Myocyte (in vitro differentiated cells): Measurements from ENCODE around the gene PFDN5. TPM values are rescaled to one million over a fixed set of nuclear protein-coding genes. Genes with fewer than 3 reads are reported as not detected.
A peak's percentile ranks its signal among the peaks of the same experiment; 100 is the strongest.

Source experiments
- DNase-seq: peaks from one replicate; pipeline ENCODE4 v3.0.0-alpha.2; 2012; ENCODE audit warnings: low read depth
- polyA plus RNA-seq: library from polyadenylated mRNA; unstranded; fragments of >200 nt; gene quantifications from one replicate; pipeline ENCODE4 v1.2.1, GENCODE V29; 2012; ENCODE audit warnings: missing spikeins
- total RNA-seq: library from RNA; depleted of rRNA; stranded (reverse); fragments of >200 nt; gene quantifications from 2 replicates; pipeline ENCODE4 v1.2.3, GENCODE V29; 2014

The PFDN5 gene
- 253 and 294 TPM in 2 replicates for total RNA-seq
- polyA plus RNA-seq, result 728 TPM

- peak; percentile 90 for DNase-seq
These were observed at the start of gene PFDN5 for GRCh38 chr12:53295070-53295890. TSS of gene PFDN5 (plus strand) at chr12:53295542. CDS start at chr12:53295568, 26 bp downstream.

DNA sequence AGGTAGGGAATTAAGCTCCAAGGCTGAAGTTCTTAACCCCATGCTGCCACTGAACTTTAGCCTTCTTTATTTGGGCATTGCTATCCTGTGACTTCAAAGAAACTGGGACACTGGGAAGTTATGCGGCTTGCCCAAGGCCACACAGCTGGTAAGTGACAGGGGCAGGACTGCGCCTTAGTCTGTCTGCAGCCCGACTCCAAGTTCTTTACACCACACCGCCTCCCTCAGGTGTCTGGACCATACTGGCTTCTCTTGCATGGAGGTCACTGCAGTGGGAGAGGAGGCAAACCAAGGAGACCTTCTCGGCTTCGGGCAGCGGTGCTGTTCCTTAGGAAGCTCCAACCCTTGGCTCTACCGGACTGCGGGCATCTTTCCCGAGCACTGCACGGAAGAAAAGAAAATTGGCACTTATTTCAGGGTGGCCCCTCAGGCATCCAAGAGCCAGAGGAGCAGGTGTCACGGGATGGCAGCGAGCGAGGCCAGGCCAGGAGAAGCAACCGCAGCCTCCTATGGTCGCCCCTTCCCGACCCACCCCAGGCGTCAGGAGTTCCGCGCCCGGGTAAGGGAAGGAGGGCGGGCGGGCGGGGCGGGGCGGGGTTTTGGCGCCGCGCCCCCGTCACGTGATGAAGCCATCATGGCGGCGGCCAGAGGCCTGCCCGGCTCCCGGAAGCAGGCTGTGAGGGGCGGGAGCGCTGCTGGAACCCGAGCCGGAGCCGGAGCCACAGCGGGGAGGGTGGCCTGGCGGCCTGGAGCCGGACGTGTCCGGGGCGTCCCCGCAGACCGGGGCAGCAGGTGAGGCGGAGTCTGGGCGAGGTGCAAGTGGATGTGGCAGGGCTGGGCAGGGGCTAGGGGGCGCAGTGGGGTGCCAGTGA, 43.6 kb upstream of the PFDN5 start:
- peak; percentile 83 for DNase-seq

- no peak for DNase-seq
These were observed 42.9 kb upstream of the PFDN5 start for GRCh38 chr12:53252349-53252916.

- DNase-seq, result no peak
These were observed 42.0 kb upstream of the PFDN5 start for GRCh38 chr12:53253298-53253697.

DNA sequence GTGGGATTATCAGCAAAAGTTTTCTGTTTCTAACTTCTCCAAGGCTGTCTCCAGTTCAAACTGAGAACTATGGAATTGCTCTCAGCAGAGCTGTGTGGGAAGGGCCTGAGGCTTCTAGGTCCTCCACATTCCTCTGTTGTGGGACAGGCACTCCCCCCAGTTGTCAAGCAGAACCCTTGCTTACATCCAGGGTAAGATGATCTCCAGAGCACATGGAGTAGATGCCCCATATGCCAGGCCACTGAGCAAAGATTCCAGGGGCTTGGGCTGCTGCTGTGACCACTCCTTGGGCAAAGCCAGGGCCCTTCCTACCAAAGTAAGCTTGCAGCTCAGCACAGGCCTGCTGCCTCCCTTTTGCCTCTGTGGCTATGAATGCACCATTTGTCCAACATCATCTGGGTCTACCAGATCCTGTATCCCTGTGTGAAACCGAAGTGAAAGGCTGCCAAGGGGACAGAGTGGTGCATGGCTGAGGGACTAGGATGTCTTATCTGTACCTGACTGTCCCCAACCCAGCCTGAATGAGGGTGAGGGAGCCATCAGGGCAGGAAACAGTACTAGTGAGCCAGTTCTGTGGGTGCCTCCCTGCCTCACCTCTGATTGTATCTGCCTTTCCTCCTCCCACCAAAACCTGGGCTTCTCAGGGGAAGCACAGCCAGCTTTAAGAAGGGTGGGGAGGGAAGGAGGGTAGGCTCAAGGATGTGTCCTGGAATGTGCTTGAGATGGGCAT, 40.4 kb upstream of the PFDN5 start:
- DNase-seq, result peak; percentile 53

GRCh38 chr12:53255996-53256395, 39.3 kb upstream of the PFDN5 start:
- DNase-seq, result no peak

DNA sequence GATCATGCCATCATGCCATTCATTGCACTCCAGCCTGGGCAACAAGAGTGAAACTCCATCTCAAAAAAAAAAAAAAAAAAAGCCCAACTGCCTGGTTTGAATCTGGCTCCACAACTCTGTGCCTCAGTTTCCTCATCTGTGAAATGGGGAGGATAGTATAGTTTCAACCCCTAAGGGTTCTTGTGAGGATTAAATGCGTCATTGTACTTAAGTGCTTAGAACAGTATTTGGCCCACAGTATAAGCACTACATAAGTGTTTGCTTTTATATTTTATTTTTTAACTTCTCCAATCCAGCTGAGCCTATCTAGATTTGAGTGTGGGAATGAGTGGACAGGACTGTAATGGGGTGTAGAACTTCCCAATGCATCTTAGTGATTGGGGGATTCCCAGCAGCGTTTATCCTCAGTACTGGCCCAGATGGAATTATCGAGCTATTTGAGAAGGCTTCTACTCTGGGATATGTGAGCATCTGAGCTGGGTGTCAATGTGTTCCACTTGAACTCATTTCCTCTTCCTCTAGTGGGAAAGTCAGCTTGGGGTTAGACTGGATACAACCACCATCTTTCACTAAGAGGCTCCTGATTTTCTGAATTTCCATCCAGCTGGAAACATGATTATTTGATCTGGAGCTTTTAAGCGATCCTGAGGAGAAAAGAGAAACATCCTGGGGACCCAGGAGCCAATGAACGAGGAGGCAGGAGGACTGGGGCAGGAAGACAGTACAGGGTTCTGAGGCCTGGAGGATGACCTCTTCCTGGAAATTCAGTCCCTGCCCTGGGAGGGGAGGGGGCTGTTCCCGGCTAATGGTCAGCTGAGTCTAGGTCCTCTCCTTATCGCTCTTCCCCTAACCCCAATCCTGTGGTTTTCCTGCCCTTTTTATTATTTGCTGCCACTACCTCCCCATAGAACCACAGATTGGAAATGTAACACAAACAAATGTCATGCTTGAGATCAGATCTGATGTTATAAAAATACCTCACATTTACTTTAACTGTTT, 36.5 kb upstream of the PFDN5 start:
- no peak for DNase-seq

- no peak for DNase-seq
These were observed 35.5 kb upstream of the PFDN5 start for GRCh38 chr12:53259891-53260290.

DNA sequence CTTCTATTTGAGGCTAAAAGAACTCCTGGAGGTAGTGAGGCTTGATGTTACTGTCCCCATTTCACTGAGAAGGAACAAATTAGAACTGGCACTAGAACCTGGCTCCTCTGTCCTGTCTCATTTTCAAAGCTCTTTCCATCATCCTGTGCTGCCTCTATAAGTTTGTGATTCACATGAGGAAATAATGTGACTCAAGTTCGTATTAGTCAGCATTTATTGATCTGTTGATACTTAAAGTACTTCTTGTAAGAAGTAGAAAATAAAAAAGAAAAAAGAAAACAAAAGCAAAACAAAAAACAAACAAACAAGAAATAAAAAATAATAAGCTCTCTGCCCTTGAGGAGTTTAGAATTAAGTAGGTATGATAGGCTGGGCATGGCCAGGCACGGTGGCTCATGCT, 29.6 kb upstream of the PFDN5 start:
- DNase-seq, result no peak

- no peak for DNase-seq
These were observed 27.9 kb upstream of the PFDN5 start for GRCh38 chr12:53267306-53267998.

DNA sequence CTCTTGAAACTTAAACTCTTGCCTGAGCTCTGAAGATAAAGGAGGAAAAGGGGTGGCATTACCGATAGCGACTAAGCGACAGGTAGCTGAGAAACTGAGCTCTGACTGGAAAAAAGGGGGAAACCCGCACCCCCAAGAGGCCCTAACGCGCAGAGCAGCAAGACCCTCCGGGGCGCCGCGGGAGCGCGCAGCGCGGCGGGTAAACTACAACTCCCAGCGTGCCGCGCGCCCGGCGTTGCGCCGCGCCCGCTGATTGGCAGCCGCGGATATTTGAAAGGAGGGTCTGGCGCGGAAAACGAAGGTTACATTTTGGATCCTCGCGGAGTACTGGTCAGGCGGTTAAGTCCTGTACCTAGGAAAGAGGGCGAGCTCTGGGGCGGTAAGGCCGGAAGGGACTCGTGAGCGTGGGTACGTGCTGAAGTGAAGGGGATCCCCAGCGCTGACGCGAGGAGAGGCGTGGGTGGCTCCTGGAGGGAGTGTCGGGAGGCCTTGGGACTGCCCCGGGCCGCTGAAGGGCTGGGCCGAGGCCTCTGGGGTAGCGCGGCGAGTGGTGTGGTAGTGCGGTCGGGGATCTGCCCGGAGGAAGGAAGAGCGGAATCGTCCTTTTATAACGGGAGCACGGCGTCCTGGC, 27.2 kb upstream of the PFDN5 start, which contains the start of gene ESPL1:
TSS of gene ESPL1 (plus strand) at position 301 of the 631 bp plus-strand sequence. CDS start 468 bp downstream, outside the sequence.
- DNase-seq, result peak; percentile 68

- peak; percentile 11 for DNase-seq
These were observed 26.4 kb upstream of the PFDN5 start for GRCh38 chr12:53268630-53269562.

DNA sequence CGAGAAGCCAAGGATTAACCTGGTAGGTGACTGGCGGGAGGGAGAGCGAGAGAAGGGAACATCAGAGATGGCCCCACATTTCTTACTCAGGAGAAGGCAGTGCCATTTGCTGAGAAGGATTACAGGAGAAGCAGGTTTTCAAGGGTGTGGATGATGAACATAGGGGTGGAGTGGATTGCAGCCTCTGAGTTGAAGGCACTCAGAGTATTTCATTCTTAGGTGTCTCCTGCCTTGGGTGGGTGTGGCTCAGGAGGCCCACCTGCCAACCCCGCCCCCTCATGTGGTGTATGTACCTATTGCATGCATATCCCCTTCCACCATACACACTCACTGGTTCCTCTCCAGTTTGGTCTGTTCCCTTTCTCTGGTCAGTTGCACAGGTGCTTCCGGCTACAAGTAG, 20.9 kb upstream of the PFDN5 start:
- no peak for DNase-seq

DNA sequence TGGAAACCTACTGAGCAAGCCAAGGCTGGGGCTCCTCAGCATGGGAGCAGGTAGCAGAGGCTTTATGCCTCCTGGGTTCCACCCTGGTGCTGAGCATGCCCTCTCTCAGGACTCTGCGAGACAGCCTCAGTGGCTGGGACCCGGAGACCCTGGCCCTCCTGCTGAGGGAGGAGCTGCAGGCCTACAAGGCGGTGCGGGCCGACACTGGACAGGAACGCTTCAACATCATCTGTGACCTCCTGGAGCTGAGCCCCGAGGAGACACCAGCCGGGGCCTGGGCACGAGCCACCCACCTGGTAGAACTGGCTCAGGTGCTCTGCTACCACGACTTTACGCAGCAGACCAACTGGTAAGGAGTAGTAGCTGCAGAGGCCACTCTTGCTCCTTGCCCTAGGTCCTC, 18.8 kb upstream of the PFDN5 start:
- DNase-seq, result no peak

DNA sequence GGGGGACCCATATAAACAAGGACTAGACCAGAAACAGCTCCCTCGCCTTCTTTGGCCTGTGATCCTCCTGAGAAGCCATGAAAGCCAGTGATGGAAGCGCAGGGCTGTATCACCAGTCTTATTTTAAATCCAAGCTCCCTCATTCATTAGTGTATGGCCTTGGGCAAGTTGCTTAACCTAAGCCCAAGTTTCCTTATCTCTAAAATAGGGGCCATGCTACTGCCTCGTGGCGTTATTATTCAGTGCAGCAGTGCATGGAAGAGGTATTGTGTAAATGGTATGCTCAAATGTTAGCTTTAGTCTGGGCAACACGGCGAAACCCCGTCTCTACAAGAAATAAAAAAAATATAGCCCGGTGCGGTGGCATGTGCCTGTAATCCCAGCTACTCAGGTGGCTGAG, 17.4 kb upstream of the PFDN5 start:
- no peak for DNase-seq

GRCh38 chr12:53279283-53279869, 16.0 kb upstream of the PFDN5 start:
- no peak for DNase-seq

DNA sequence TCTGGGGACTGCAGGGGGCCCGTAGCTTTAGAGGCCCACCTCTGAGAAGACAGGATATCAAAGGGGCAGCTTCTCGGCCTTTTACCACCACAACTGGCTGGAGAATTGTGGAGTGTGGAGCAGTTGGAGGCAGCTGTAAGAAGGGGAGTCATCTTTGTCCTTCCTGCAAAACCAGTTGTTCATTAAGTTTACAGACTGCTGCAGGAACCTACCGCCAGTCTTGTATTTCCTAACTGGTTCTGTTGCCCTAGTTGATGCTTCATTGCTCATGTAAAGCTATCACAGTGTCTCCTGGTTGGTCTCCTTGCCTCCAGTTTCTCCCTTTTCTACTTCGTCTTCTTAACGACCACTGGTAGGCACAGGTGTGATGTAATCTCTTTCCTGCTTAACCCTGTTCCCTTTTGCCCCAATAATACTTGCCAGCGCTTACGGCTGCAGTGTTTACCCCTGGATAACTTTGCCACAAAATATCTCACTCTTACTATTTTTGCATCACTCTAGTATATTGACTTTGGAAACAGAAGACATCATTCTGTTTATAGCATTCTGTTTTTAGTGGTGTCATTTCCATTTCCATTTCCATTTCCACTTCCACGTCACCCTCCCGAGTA, 15.3 kb upstream of the PFDN5 start:
- DNase-seq, result no peak
